Measurements from ENCODE around the gene KRTAP12-2. TPM values are rescaled to one million over a fixed set of nuclear protein-coding genes. Genes with fewer than 3 reads are reported as not detected.

Gene KRTAP12-2
- polyA plus RNA-seq, 1 donor from 2014 or later = not detected

- peaks cover 12% of the 10 kb centered on the region for H3K27me3 Mint-ChIP-seq
- H3K36me3 Mint-ChIP-seq = peaks cover 4% of the 10 kb centered on the region
- H3K9me3 Mint-ChIP-seq = peaks cover 23 to 45% (median 43%) of the 10 kb centered on the region in 3 donors
- H3K4me3 Mint-ChIP-seq = peak overlapping the region in 1 of 4 donors; percentile 30
- no peak overlapping the region for H3K27ac Mint-ChIP-seq
- peaks cover 8 to 12% (median 11%) of the 10 kb centered on the region in 3 donors for H3K4me1 Mint-ChIP-seq
These were observed 43.2 kb downstream of the KRTAP12-2 start for GRCh38 chr21:44623575-44623974.

GRCh38 chr21:44619886-44620285 lies 46.8 kb downstream of the KRTAP12-2 start:
- H3K4me3 Mint-ChIP-seq = no peak overlapping the region

GRCh38 chr21:44618909-44619308 lies 47.8 kb downstream of the KRTAP12-2 start:
- H3K4me1 Mint-ChIP-seq = peaks cover 11 to 17% (median 17%) of the 10 kb centered on the region in 3 donors
- peaks cover 17 to 33% (median 29%) of the 10 kb centered on the region in 3 donors for H3K9me3 Mint-ChIP-seq

More at GRCh38 chr21:44619886-44620285, 46.8 kb downstream of the KRTAP12-2 start:
- peak overlapping the region in 1 of 3 donors; percentile 85 for H3K27ac Mint-ChIP-seq
- H3K4me1 Mint-ChIP-seq = peaks cover 11 to 17% (median 17%) of the 10 kb centered on the region in 3 donors
- peaks cover 23 to 42% (median 38%) of the 10 kb centered on the region in 3 donors for H3K9me3 Mint-ChIP-seq
- H3K27me3 Mint-ChIP-seq = peaks cover 3% of the 10 kb centered on the region
- H3K36me3 Mint-ChIP-seq = peaks cover 4% of the 10 kb centered on the region

DNA sequence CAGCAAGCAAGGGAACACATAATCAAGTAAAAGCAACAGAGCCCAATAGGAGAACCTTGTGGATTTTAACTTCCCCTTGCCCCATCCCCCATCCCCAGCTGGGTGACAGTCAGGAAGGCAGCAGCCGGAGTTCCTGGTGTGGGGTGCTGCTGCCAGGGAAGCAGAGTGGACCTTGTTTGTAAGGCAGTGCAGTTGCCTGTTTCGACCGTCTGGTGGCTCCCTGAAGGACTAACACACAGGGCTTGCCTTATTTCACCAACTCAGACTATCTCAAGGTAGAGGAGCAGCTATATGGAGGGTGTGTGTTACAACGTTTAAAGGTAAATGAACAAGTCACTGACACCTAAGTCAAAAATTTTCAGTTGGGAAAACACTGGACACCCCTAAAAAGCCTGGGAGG lies 48.2 kb downstream of the KRTAP12-2 start:
- peaks cover 2% of the 10 kb centered on the region for H3K27me3 Mint-ChIP-seq
- peak overlapping the region; percentile 19 to 85 (median 69) for H3K27ac Mint-ChIP-seq
- peak overlapping the region in 2 of 4 donors; percentile 56 to 60 for H3K4me3 Mint-ChIP-seq
- peaks cover 15 to 29% (median 27%) of the 10 kb centered on the region in 3 donors for H3K9me3 Mint-ChIP-seq
- H3K36me3 Mint-ChIP-seq = peaks cover 3% of the 10 kb centered on the region
- peaks cover 11 to 17% (median 17%) of the 10 kb centered on the region in 3 donors for H3K4me1 Mint-ChIP-seq

More at GRCh38 chr21:44618909-44619308, 47.8 kb downstream of the KRTAP12-2 start:
- H3K36me3 Mint-ChIP-seq = peaks cover 4% of the 10 kb centered on the region
- peak overlapping the region in 2 of 4 donors; percentile 56 to 60 for H3K4me3 Mint-ChIP-seq
- H3K27ac Mint-ChIP-seq = peak overlapping the region; percentile 19 to 87 (median 85)
- H3K27me3 Mint-ChIP-seq = peaks cover 2% of the 10 kb centered on the region

GRCh38 chr21:44617071-44617501 lies 49.6 kb downstream of the KRTAP12-2 start:
- Mint-ChIP-seq H3K4me1 (peaks cover 11 to 17% (median 17%) of the 10 kb centered on the region in 3 donors), H3K9me3 (peaks cover 12 to 21% (median 16%) of the 10 kb centered on the region in 3 donors), H3K27ac (peak overlapping the region in 1 of 3 donors; percentile 53), H3K4me3 (peak overlapping the region in 1 of 4 donors; percentile 28), H3K27me3 (peaks cover 3% of the 10 kb centered on the region), H3K36me3 (no peaks in the 10 kb centered on the region)

- Mint-ChIP-seq H3K4me1 (peaks cover 11 to 17% (median 17%) of the 10 kb centered on the region in 3 donors), H3K36me3 (no peaks in the 10 kb centered on the region), H3K27ac (no peak overlapping the region), H3K9me3 (peaks cover 9 to 21% (median 12%) of the 10 kb centered on the region in 3 donors), H3K4me3 (no peak overlapping the region), H3K27me3 (peaks cover 3% of the 10 kb centered on the region)
These were observed 50.2 kb downstream of the KRTAP12-2 start for GRCh38 chr21:44616591-44616926.

Other genes starting within 250 kb of the KRTAP12-2 start
- 0.14 TPM for gene LRRC3, start 211.4 kb downstream of the KRTAP12-2 start, polyA plus RNA-seq
- not detected for gene KRTAP10-1, start 126.7 kb downstream of the KRTAP12-2 start, polyA plus RNA-seq
- gene KRTAP10-2, start 115.4 kb downstream of the KRTAP12-2 start, polyA plus RNA-seq = not detected
- gene KRTAP10-3, start 108.1 kb downstream of the KRTAP12-2 start, polyA plus RNA-seq = not detected
- gene KRTAP10-4, start 93.2 kb downstream of the KRTAP12-2 start, polyA plus RNA-seq = not detected
- not detected for gene KRTAP10-5, start 86.3 kb downstream of the KRTAP12-2 start, polyA plus RNA-seq
- not detected for gene KRTAP10-6, start 74.4 kb downstream of the KRTAP12-2 start, polyA plus RNA-seq
- gene KRTAP10-7, start 66.3 kb downstream of the KRTAP12-2 start, polyA plus RNA-seq = not detected
- not detected for gene KRTAP10-8, start 54.8 kb downstream of the KRTAP12-2 start, polyA plus RNA-seq
- gene KRTAP10-9, start 39.8 kb downstream of the KRTAP12-2 start, polyA plus RNA-seq = not detected
- not detected for gene KRTAP10-10, start 29.6 kb downstream of the KRTAP12-2 start, polyA plus RNA-seq
- not detected for gene KRTAP10-11, start 20.5 kb downstream of the KRTAP12-2 start, polyA plus RNA-seq
- not detected for gene KRTAP12-4, start 12.3 kb downstream of the KRTAP12-2 start, polyA plus RNA-seq
- gene KRTAP12-3, start 9.0 kb downstream of the KRTAP12-2 start, polyA plus RNA-seq = not detected
- not detected for gene KRTAP12-1, start 15.2 kb upstream of the KRTAP12-2 start, polyA plus RNA-seq
- not detected for gene KRTAP10-12, start 30.2 kb upstream of the KRTAP12-2 start, polyA plus RNA-seq
- gene TSPEAR, start 44.6 kb upstream of the KRTAP12-2 start, polyA plus RNA-seq = not detected
- 55.7 TPM for gene UBE2G2, start 134.9 kb upstream of the KRTAP12-2 start, polyA plus RNA-seq
- gene SUMO3, start 151.1 kb upstream of the KRTAP12-2 start, polyA plus RNA-seq = 92.3 TPM
- gene PTTG1IP, start 206.8 kb upstream of the KRTAP12-2 start, polyA plus RNA-seq = 44.7 TPM